ENCODE measurements around the gene OPA1.

OPA1 gene

DNA sequence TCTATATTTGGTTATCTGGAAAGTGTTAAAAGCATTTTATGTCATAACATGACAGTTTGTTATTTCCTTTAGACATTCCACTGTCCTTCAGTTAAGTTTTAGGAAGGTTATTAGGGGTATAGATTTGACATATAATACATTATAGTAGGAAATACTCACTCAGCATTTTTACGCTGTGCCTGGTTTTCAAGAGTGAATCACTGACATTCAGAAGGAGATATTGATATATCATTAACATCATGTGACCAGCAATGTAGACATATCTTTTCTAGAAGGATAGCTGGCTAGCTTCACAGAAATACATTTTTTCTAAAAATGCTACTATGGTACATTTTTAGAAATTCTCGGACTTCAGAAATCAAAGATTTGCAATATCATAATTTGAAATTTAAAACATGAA lies 57.6 kb downstream of the OPA1 start:
- DNase-seq (ENCODE audit: low read depth in 2 of 2), result no peak

DNA sequence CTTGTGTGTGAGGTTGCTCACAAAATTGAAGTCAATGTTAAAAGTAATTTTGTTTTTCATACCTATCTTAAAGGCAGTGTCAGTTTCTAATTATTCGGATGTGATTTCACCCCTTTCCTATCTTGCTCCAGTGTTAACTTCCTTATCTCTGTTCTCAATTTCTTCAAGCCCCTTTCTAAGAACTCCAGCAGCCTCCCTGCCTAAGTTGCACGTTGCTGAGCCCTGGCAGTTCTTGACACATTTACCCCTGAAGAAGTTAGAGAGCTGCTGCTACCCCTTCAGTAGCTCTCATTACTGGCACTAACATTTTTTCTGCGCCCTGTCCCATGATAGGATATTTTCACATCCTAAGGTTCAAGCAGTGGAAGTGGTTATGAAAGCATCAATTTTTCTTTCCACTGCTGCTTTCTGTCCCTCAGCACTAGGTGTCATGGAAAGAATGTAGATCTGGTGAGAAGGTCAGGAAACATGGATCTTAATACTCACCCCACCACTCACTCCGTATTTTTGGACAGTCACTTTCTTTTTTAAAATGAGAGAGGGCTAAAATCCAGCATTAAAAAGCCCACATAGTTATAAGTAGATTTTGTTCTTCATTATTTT lies 62.9 kb downstream of the OPA1 start:
- DNase-seq (ENCODE audit: low read depth in 2 of 2), result no peak

DNA sequence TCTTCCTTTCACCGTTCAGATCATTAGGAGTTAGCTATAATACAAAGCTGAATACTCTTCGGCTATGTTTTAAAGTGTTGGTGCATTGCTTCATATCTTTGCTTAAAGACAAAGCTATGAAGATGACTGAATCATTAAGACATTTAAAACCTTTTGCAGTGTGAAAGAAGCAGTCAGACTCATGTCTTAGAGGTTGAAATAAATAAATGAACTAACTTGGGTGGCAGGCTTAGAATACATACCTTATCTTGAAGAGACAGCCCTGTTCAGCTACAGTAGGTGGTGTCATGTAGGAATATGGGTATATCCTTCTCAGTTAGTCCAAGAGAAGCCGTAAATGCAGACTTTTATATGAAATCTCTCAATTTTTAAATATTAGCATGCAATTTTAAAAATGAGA lies 63.4 kb downstream of the OPA1 start:
- no peak for DNase-seq (ENCODE audit: low read depth in 2 of 2)

DNA sequence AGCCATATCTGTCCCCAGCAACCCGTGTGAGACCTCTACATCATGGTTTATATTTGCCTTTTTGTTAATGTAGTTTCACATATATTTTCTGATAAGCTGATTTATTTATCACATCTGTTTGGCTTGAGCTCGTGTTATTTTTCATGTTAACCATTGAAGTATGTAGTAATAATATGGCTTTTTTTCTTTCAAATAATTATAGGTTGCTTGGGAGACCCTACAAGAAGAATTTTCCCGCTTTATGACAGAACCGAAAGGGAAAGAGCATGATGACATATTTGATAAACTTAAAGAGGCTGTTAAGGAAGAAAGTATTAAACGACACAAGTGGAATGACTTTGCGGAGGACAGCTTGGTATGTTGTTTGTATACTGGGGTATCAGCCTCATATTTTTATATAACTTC lies 63.9 kb downstream of the OPA1 start:
- DNase-seq (ENCODE audit: low read depth in 2 of 2), result no peak

DNA sequence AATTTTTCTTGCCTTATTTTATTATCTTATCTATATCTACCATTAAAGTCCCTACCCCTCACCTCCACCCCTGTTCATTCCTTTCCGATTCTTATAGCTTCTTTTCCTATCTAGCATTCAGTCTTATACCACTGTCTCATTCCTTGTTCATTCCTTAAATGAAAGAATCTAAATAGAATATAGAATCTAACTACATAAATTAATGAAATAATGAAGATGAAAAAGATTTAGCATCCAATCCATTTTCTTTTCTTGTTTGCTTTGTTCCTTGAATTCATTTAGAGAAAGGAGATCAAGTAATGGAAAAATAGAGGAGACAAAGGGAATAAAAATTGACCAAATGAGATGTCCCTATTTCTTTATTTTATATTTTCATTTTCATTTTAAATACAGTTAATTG lies 67.2 kb downstream of the OPA1 start:
- DNase-seq (ENCODE audit: low read depth in 2 of 2), result no peak

DNA sequence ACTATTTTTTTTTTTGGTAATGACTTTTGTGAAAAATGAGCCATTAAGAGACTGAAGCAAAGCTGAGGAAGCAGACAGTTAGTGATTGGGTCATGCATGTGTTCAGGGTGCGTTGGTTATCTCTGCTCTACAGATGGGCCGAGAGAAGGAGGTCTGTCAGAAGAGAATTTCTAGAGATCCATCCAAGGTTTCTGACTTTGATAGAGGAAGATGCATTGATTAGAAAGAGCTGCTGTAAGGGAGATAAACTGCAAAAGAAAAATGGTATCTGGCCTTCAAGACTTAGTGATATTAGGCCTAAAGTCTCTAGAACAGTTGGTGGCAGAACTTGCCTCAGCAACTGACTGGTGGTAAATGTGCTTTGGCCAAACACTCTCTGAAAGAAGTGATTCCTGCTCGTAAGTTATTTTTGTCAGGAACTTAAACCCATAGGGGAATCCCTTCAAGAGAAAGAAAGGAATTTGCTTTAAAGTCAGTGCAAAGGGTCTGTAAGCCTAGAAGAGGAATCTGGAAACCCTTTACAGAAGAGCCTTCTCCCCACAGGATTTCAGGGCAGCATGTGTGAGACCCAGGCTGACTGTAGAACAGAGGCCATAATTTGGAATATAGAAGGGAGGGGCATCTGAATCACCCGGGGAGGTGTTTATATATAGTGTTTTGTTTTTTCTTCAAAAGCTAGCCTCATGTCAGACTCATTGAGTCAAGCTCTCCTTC lies 67.8 kb downstream of the OPA1 start:
- DNase-seq (ENCODE audit: low read depth in 2 of 2), result no peak

DNA sequence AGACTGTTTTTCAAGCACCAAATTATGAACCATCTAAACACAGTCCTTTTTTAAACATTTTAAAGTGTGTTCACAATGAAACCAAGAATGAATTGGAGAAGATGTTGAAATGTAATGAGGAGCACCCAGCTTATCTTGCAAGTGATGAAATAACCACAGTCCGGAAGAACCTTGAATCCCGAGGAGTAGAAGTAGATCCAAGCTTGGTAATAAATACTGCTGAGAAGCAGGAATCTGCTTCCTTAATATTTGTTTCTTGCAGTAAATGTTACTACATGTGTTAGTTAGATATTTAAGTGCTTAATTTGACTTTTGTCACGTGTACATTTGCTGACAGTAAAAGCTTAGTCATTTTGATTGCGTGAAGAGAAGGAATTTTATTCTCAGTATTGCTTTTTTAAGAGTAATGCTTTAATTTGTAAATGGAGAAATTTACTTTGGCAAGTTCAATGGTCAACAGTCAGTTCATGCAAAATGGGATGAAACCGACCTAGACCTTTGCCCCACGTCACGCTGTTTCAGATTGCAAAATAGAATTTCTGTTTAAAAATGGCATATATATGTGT lies 69.8 kb downstream of the OPA1 start:
- no peak for DNase-seq (ENCODE audit: low read depth in 2 of 2)

DNA sequence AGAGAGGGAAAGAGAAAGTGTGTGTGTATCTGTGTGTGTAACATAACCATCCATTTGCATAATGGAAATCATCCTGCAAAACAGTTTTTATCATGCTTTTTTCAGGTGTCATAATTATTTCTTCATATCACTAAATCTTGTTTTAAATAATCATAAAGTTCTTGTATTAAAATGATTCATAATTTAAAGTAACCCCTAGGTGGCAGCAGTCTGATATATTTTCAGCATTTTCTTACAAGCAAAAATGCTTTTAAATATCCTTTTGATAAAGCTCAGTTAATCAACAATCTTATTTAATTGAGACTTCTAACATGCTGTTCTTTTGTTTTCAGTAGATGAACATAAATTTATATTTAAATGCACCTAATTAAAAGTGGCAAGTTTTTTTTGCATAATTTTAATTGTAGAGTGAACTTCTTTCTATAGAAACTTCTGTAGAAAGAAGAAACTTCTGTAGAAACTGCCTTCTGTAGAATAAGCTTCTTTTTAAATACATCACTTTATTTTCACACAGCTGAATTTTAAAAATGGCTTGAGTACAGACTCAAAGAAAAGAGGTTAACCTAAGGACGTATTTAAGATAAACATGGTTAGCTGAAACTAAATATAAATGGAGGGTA lies 72.5 kb downstream of the OPA1 start:
- no peak for DNase-seq (ENCODE audit: low read depth in 2 of 2)

DNA sequence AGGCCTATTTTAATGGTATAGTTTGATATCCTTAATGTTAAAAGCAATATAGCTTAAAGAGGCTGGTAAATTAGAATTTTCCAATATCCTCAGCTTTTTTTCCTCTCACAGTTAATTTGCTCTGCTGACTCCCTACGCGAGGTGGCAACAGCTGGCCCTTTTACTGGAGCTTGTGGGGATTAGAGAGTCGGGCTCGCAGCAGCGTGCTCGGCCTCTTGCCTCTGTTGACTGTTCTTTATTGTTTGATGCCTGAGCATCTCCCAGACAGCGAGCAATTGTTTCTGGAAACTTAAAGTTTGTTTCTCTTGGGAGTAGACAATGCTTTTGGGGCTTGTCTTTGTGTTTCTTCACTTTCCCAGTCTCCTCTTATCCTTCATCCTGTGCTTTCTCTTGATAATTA lies 80.8 kb downstream of the OPA1 start:
- DNase-seq (ENCODE audit: low read depth in 2 of 2), result no peak

DNA sequence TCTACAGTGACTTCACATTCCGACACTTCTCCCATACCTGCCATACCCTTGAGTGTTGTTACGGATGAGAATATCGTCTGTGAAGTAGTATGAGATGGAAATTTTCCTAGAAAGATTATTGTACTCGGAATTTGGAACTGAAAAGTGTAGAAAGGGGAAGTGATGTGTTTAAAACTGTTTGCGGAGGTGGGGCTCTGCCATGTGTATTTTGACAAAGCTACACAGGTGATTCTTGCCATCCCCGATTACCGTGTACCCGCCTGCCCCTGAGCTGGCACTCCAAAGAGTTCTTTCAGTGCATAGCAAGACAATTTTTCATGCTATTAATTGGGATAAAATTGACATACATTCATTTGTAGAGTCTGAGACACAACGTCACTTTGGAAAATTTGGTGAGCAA lies 81.7 kb downstream of the OPA1 start:
- no peak for DNase-seq (ENCODE audit: low read depth in 2 of 2)

DNA sequence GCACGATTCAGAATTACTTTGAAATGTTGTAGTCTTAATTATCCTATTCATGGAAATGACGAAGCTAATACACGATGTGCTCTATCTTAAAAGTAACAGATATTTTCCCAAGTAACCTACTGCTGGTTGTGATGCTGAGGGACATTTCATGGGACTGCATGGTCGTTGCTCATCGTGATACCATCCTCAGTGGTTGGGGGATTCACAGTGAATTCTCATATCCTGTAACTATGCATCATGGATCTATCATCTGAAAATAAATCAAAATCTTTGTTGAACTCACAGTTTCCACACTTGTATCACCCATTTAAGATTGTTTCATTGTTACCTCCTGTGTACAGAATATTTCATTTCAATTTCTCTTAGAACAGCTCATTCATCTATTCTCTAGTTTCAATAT lies 84.7 kb downstream of the OPA1 start:
- no peak for DNase-seq (ENCODE audit: low read depth in 2 of 2)

DNA sequence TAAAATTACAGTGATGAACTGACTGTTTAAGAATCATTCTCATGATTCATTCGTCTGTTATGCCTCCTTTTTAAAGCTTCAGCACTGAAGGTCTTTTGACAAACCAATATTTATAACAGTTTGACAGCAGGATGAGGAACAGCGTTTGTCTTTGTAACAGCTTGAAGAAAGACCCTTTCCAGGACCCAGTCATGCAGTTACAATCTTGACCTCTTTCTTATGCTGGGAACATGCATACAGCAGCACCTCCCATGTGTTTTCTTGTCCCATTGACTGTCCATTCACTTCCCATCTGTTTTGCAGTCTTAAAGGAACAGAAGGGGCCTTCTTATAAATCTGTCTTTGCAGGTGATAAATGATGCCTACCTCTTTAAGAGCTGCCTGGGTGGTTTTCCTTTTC lies 87.2 kb downstream of the OPA1 start:
- DNase-seq (ENCODE audit: low read depth in 2 of 2), result no peak

DNA sequence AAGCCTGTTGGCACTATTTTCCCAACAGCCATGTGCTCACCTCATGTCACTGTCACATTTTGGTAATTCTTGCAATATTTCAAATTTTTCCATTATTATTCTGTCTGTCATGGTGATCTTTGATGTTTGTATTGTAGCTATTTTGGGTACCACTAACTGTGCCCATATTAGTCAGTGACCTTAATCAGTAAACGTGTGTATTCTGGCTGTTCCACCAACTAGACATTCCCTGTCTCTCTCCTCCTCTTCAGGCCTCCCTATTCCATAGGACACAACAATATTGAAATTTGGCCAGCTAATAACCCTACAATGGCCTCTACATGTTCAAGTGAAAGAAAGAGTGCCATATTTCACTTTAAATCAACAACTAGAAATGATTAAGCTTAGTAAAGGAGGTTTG lies 88.6 kb downstream of the OPA1 start:
- DNase-seq (ENCODE audit: low read depth in 2 of 2), result no peak

DNA sequence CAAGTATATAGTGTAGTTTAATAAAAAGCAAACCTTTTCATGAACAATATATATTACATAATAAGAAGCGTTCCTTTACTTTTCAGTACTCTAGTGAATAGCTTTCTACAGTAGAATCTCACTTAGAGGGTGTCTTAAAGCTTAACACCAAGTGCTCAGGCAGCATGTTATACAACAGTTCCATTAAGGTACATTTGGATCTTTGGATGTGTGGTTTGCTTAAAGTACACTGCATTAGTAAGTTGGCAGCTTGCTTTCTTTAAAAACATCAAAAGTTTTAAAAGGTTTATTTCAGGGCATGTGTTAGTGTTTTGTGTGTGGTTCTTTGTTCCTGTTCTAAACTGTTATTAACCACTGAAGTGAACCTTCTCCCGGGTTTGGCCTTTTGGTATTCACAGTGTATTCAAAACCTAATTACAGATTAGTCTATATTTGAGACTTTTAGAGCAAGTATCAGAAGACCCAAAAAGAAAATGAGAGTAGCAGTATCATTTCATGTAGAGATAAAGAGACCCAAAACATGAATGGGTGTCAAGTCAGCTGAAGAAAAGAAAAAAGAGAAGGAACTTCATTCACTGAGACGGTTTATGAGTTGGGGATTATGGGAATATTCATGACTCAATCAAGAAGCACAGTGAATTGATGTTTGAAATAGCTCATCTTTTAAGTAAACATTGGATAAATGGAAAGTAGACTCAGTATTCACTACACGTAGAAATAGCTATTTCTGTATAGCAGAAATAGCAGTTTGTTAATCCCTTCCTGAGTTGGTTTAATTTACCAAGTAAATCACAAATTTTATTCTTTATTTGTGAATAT lies 93.9 kb downstream of the OPA1 start:
- no peak for DNase-seq (ENCODE audit: low read depth in 2 of 2)

DNA sequence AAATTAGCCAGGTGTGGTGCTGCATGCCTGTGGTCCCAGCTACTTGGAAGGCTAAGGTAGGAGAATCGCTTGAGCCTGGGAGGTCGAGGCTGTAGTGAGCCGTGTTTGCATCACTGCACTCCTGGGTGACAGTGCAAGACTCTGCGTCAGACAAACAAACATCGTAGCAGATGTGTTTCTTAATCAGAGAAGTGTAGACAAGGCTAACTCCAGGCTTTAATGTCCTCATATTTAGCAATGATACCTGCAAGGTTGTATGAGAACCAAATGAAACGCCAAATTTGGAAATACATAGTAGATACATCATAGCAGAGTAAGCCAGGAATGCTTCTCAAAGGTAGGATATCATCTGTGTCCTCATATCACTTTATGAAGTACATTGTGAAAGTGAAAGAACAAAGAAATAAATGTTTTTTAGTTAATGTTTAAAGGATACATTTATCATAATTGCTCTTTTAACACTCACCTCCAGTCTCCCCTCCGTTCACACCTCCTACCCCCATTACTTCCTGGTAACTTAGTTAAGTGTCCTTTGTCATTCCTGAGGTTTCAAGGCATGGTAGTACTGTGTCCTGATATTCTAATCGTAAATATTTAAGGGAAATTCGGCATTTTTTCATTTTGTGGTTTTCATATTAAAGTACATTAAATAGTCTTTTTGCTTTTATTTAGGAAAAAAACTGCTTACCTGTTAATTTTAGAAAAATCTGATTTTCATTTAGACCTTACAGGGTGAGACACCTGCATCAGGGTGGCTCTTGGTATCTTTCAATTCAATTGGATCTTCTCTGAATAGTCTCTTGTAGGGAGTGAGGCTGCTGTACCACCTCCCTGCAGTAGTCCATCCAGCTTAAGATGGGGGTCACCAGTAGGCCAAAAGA lies 96.1 kb downstream of the OPA1 start:
- no peak for DNase-seq (ENCODE audit: low read depth in 2 of 2)

DNA sequence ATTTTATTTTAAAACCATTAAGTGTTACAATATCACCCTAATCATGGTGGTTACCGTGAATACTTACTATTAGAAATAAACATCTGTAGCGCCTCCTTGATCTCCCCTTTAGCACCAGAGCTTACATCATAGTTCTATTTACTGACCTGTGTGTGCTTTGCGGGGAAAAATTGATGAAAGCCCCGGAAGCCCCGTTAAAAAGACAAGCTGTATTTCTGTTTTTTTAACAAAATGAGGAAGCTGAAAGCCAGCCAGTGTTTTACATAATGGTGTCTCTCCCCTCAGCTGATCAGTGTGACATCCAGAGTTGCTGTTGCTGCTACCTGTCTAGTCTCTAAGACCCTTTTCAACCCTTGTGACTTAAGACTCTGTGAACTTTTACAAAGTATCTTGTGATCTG lies 100.8 kb downstream of the OPA1 start:
- no peak for DNase-seq (ENCODE audit: low read depth in 2 of 2)

DNA sequence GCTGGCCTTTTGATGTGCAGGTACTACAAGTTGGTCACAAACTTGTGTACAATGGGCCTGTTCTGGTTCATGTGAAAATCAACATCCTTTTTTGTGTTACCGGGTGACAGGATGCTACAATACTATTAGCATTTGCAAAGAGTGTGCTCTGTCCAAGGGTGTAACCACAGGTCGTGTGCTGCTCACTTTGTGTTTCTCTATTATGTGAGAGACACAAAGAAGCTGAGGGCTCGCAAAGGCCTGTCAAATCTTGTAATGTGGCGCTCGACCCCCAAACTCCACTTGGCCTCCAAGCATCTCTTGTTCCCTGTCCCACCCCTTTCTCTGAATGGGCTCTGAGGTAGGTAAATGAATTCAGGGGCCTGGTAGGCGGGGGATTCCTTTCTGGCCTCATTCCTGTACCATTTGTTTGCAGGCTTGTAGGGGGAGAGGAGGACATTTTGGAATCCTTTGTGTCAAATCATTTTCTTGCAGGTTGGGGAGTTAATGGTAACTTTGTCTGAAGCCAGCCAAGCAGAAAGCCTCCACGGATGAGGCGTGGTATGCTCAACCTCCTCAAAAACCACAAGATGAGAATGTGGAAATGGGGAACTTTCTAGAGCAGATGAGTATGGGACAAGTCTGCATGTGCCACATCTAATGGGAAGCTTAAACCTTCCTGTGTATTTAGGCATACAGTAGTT lies 109.1 kb downstream of the OPA1 start:
- no peak for DNase-seq (ENCODE audit: low read depth in 2 of 2)

DNA sequence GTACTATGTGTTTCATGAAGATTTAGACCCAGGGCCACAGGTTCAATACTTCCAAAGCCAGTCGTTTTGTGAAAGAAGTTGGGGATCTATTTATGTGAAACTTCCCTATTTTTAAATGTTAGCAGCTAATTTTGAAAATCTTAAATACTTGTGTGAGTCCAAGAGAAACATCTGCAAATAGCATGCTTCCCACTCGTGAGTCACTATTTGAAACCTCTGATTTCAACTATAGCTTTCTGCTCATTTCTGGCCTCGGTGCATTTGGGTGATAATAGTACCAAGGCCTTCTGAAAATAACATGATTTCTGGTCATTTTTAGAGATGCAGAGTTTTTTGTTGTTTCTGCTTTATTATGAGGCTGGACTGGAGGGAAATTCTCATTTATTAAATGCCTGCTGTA lies 110.0 kb downstream of the OPA1 start:
- DNase-seq (ENCODE audit: low read depth in 2 of 2), result no peak

DNA sequence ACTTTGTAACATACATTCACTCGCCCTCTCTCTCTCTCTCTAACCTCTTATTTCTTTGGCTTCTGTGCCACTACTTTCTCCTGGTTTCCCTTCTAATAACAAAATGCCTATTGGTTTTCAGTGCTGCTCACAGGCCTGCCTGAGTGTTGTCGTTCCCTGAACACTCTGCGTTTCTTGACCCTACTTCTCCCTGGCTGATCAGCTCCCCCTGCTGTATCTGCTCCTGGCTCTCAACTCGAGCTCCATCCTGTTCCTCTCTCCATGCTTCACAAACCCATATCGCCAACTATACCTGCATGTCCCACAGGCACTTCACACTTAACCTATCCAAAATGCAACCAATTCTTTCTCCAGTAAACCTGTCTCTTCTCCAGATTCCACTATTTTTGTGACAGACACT lies 111.4 kb downstream of the OPA1 start:
- DNase-seq (ENCODE audit: low read depth in 2 of 2), result no peak

DNA sequence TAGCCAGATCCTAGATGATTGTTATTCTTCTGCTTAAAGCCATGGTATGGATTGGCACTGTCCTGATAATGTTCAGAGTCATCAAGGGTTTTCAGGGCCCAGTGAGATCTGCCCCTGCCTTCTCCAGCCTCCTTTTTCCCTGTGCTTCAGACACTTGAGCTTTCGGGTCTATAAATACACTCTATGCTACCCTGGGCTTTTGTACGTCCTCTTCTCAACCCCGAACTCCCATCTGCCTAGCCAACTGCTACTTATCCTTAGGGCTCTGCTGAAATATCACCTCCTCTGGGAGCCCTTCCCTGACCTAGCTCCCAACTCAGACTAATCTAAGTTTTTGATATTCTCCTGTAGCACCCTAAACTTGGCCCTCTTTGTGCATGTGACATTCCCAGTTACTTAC lies 115.3 kb downstream of the OPA1 start:
- no peak for DNase-seq (ENCODE audit: low read depth in 2 of 2)
